Transverse colon (tissue), 4 donors: ENCODE results near the gene ZDHHC21. TPM values are rescaled to one million over a fixed set of nuclear protein-coding genes. Genes with fewer than 3 reads are reported as not detected.

Source experiments
- DNase-seq: peaks from one replicate; pipeline ENCODE4 v3.0.0-alpha.2; 2019
- H3K27ac ChIP-seq, 4 donors: fragments of 200-600 bp; sonication (generic); 2 replicates each; pipeline ENCODE4 v1.5.1; 2016 to 2018; ENCODE audit warnings: inconsistent platforms in 4 of 4
- H3K27me3 ChIP-seq: fragments of 200-600 bp; sonication (generic); 2 replicates; pipeline ENCODE4 v1.5.1; 2017; ENCODE audit warnings: inconsistent platforms
- H3K36me3 ChIP-seq, 4 donors: fragments of 200-600 bp; sonication (generic); 2 replicates each; pipeline ENCODE4 v1.5.1; 2017 to 2019; ENCODE audit warnings: inconsistent platforms in 4 of 4
- H3K4me1 ChIP-seq, 4 donors: fragments of 200-600 bp; sonication (generic); 2 replicates each; pipeline ENCODE4 v1.5.1; 2017 to 2020; ENCODE audit warnings: inconsistent platforms in 4 of 4
- H3K4me3 ChIP-seq, 4 donors: fragments of 200-600 bp; sonication (generic); 1 replicate in 1 of 4; 2 replicates in 3 of 4; pipeline versions ENCODE4 v1.5.1 to v1.6.1; 2017 to 2019; ENCODE audit warnings: inconsistent platforms in 4 of 4
- H3K9me3 ChIP-seq, 2 donors: fragments of 200-600 bp; sonication (generic); 2 replicates each; pipeline ENCODE4 v1.5.1; 2017 to 2019; ENCODE audit warnings: inconsistent platforms in 2 of 2
- EP300 ChIP-seq: sonication (generic); formaldehyde crosslinking; IDR thresholded peaks from one replicate; pipeline ENCODE4 v1.6.1; 2017; ENCODE audit warnings: antibody characterized with exemption, low read depth
- POLR2A ChIP-seq: fragments of 450-650 bp; IDR thresholded peaks from one replicate; pipeline ENCODE4 v1.6.1; 2016; ENCODE audit warnings: antibody characterized with exemption, mild to moderate bottlenecking, moderate library complexity
- POLR2AphosphoS5 ChIP-seq, 3 donors: sonication (generic); formaldehyde crosslinking; IDR thresholded peaks; one replicate each; pipeline ENCODE4 v1.6.1; 2016; ENCODE audit warnings: antibody characterized with exemption in 3 of 3
- WGBS, 2 donors: methylation state at CpG; one replicate each; pipeline ENCODE4 v1.1.5; 2018; ENCODE audit warnings: low coverage in 1 of 2; 5-methylcytosine and 5-hydroxymethylcytosine counted together
- in situ Hi-C, 4 donors: fragments of 200-750 bp; cut with MboI; loops; one replicate each; pipeline versions ENCODE4 v1.15.0 to v1.15.1; 2017; ENCODE audit warnings: low sequenced_read_pairs in 3 of 4, low pct_ligation_motif_present in 1 of 4, low pct_unique_long_range_greater_than_20kb in 1 of 4
- intact Hi-C: fragments of 100-400 bp; cut with DNase I; formaldehyde crosslinking; loops from one replicate; pipeline ENCODE4 v1.15.1; 2023; ENCODE audit warnings: low total_unique reads
- total RNA-seq, 4 donors: library from RNA; depleted of rRNA; stranded (reverse); fragments of >200 nt; gene quantifications; one replicate each; pipeline ENCODE4 v1.1.0, GENCODE V29; 2016
- TF ChIP-seq, protein P1 (sequence below), 5 experiments: fragments of 200-600 bp in 3 of 5; fragments of 450-650 bp in 2 of 5; sonication (generic) in 3 of 5; IDR thresholded peaks; 1 replicate in 2 of 5; 2 replicates in 3 of 5; pipeline ENCODE4 v1.5.1; 2016 to 2017; ENCODE audit warnings: antibody characterized with exemption in 5 of 5, inconsistent platforms in 3 of 5, mild to moderate bottlenecking in 2 of 5, moderate library complexity in 1 of 5

ZDHHC21 gene
- total RNA-seq, 4 donors from 2014 or later = 15.9 to 24.7 (median 21.4) TPM

DNA sequence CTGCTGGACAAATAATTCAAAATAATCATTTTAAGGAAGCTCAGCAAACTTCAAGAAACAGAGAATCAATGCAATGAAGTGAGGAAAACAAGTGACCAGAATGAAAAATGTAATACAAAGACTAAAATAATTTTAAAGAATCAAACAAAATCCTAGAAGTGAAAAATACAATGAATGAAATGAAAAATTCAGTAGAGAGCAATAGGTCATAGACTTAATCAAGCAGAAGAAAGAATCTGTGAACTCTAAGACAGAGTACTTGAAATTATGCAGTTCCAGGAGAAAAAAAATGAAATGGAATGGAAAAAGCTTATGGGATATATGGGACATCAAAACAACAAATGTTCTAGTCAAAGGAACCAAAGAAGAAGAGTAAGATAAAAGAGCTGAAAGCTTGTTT lies 11.8 kb upstream of the ZDHHC21 start:
- DNase-seq = no peak
- Histone ChIP-seq H3K4me1 (no peaks in the 10 kb centered on the region), H3K9me3 (peaks cover 16 to 20% of the 10 kb centered on the region in 2 donors), H3K36me3 (no peaks in the 10 kb centered on the region), H3K27me3 (no peaks in the 10 kb centered on the region), H3K27ac (no peak overlapping the region), H3K4me3 (no peak overlapping the region)
- in situ Hi-C loops = no loop called here
- intact Hi-C loops = no loop called here
- TF ChIP-seq POLR2A (no peak), POLR2AphosphoS5 (IDR thresholded peaks at IDR 0.05) (no peak), EP300 (no peak)
- TF ChIP-seq, protein P1, sequence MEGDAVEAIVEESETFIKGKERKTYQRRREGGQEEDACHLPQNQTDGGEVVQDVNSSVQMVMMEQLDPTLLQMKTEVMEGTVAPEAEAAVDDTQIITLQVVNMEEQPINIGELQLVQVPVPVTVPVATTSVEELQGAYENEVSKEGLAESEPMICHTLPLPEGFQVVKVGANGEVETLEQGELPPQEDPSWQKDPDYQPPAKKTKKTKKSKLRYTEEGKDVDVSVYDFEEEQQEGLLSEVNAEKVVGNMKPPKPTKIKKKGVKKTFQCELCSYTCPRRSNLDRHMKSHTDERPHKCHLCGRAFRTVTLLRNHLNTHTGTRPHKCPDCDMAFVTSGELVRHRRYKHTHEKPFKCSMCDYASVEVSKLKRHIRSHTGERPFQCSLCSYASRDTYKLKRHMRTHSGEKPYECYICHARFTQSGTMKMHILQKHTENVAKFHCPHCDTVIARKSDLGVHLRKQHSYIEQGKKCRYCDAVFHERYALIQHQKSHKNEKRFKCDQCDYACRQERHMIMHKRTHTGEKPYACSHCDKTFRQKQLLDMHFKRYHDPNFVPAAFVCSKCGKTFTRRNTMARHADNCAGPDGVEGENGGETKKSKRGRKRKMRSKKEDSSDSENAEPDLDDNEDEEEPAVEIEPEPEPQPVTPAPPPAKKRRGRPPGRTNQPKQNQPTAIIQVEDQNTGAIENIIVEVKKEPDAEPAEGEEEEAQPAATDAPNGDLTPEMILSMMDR (IDR thresholded peaks at IDR 0.05) = no peak

DNA sequence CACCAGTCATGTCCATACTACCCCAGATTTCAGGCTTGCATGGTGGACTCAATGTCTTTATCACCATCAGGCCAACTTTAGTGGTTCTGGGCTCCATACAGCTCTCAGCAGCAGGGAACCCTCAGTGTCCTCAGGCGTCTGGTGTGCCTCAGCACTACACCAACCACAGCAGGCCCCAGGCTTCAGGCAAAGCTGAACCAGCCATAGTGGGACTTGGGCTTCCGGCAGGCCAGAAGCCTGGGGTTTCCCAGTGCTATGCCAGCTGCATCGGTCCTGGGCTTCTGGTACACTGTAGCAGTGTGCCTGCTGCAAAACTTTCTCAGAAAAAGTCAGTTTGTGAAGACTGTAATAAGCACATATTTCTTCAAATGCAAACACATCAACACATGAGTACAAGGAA lies 11.0 kb upstream of the ZDHHC21 start:
- TF ChIP-seq POLR2AphosphoS5 (IDR thresholded peaks at IDR 0.05) (no peak), EP300 (no peak), POLR2A (no peak)
- TF ChIP-seq, protein P1 (IDR thresholded peaks at IDR 0.05) = no peak
- Histone ChIP-seq H3K27me3 (no peaks in the 10 kb centered on the region), H3K27ac (no peak overlapping the region), H3K9me3 (peaks cover 16 to 20% of the 10 kb centered on the region in 2 donors), H3K4me3 (no peak overlapping the region), H3K4me1 (no peaks in the 10 kb centered on the region), H3K36me3 (no peaks in the 10 kb centered on the region)
- intact Hi-C loops (no loop called here), in situ Hi-C loops (no loop called here)
- WGBS, 2 donors = 89% methylated on average over 3 of the region's 3 CpGs; no CpG with 5 or more reads in 1 of the 2 donors
- DNase-seq = no peak

DNA sequence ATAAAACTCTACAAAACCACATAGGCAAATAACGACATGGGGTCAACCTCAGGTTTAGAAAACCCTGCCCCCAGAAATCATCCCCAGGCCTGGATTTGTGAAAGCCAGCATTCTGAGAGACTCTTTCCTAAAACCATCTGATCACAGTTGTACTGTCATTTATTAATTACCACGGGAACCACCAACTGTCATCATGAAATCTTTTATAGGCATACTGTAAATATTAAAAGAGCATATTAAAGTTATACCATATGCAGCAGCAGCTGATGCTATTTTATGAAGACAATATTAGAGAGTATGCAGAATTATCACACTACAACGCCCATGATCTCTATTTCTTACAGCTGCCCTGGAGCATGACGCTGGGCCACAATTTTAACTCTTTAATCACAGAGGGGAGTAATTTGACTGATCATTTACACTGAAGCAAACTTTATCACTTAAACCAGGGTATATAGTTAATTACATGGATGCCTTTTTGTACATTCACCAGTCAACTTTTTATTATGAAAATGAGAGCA lies 9.0 kb upstream of the ZDHHC21 start:
- Histone ChIP-seq H3K9me3 (peaks cover 16 to 20% of the 10 kb centered on the region in 2 donors), H3K36me3 (no peaks in the 10 kb centered on the region), H3K27me3 (no peaks in the 10 kb centered on the region), H3K4me3 (no peak overlapping the region), H3K4me1 (no peaks in the 10 kb centered on the region), H3K27ac (no peak overlapping the region)
- 39 to 60% methylated on average over 3 to 4 of the region's 4 CpGs for WGBS, 2 donors
- no peak for TF ChIP-seq POLR2A
- no peak for TF ChIP-seq EP300
- TF ChIP-seq POLR2AphosphoS5 (IDR thresholded peaks at IDR 0.05) = no peak
- TF ChIP-seq, protein P1 (IDR thresholded peaks at IDR 0.05) = no peak
- no peak for DNase-seq
- in situ Hi-C loops = no loop called here
- intact Hi-C loops = no loop called here

DNA sequence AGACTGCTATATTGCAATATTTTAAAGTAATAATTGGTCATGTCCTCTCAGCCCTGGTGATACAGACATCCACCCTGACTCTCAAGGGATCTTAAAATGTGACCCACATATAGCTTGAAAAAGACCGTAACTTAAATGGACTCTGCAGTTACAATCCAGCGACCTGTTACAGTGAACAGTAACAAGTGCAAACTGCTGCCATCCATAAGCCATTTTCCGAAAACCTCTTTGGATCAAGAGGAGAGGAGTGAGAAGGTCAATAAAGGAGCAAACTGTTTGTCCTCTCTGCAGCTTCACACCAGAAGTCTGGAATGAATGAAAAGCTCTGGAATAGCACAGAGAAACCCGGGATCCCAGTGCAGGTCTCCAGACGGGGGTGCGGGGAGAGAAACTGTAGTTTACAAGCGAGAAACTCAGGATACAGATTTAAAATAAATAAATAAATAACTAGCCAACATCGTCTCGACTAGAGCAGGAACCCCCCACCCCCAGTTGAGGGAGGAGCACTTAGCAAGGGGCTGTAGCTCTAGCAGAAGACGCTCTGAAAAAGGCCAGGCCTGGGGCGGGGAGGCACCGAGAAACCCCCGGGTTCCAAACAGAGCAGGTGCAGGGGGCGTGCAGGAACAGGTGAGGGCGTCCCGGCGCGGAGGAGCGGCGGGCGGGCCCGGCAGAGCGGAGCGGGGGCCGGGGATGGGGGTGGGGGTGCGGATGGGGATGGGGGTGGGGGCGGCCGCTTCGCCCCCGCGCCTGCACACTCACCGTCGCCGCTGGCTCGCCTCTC lies 572 bp downstream of the ZDHHC21 start:
- in situ Hi-C loops = no loop called here
- Histone ChIP-seq H3K27me3 (no peaks in the 10 kb centered on the region), H3K27ac (peak overlapping the region; percentile 71 to 78 (median 75)), H3K4me3 (peak overlapping the region; percentile 75 to 95 (median 92)), H3K4me1 (peaks cover 6 to 24% (median 12%) of the 10 kb centered on the region in 4 donors), H3K9me3 (no peaks in the 10 kb centered on the region), H3K36me3 (peaks cover 0 to 8% (median 0%) of the 10 kb centered on the region in 4 donors)
- TF ChIP-seq, protein P1 (IDR thresholded peaks at IDR 0.05) = no peak
- TF ChIP-seq EP300 (no peak), POLR2A (no peak), POLR2AphosphoS5 (IDR thresholded peaks at IDR 0.05) (no peak)
- DNase-seq = no peak
- 1 to 6% methylated on average over 8 to 22 of the region's 35 CpGs for whole genome bisulfite sequencing, 2 donors
- intact Hi-C loops = no loop called here
